ENCODE data around the gene BARD1.

- no peak for TF ChIP-seq CTCF (IDR thresholded peaks at IDR 0.05; ENCODE audit: low read depth, low read length)
- no peak for TF ChIP-seq EZH2phosphoT487 (IDR thresholded peaks at IDR 0.05; ENCODE audit: low read depth)
Observed at GRCh38 chr2:214699236-214699635, 110.2 kb downstream of the BARD1 start.
